ENCODE measurements around the gene RCAN2.
"Not testable (repeated sequence)": the region's sequence is repeated elsewhere in the genome, so short reads cannot be mapped to it uniquely, and the experiment has no call there.

The RCAN2 gene

GRCh38 chr6:46381057-46381456, 110.2 kb downstream of the RCAN2 start:
- DNase-seq: no peak

GRCh38 chr6:46380152-46380807, 111.0 kb downstream of the RCAN2 start:
- no peak for DNase-seq

GRCh38 chr6:46378882-46379416, 112.3 kb downstream of the RCAN2 start:
- no peak for DNase-seq

GRCh38 chr6:46378161-46378881, 112.9 kb downstream of the RCAN2 start:
- no peak for DNase-seq

GRCh38 chr6:46377209-46377608, 114.0 kb downstream of the RCAN2 start:
- DNase-seq: no peak

- DNase-seq: no peak
These were observed 114.6 kb downstream of the RCAN2 start for GRCh38 chr6:46376562-46377061.

- no peak for DNase-seq
These were observed 120.6 kb downstream of the RCAN2 start for GRCh38 chr6:46370622-46371021.

GRCh38 chr6:46368169-46368536, 123.1 kb downstream of the RCAN2 start:
- DNase-seq: no peak

- peak; percentile 13 for DNase-seq
These were observed 123.7 kb downstream of the RCAN2 start for GRCh38 chr6:46367354-46368168.

GRCh38 chr6:46366190-46366900, 124.9 kb downstream of the RCAN2 start:
- DNase-seq: no peak

GRCh38 chr6:46357591-46357990, 133.7 kb downstream of the RCAN2 start:
- DNase-seq: no peak

- DNase-seq: no peak
These were observed 134.7 kb downstream of the RCAN2 start for GRCh38 chr6:46356543-46356942.

- DNase-seq: no peak
These were observed 137.7 kb downstream of the RCAN2 start for GRCh38 chr6:46353528-46353927.

GRCh38 chr6:46352541-46353268, 138.5 kb downstream of the RCAN2 start:
- DNase-seq: no peak

- no peak for DNase-seq
These were observed 140.5 kb downstream of the RCAN2 start for GRCh38 chr6:46350714-46351113.

- DNase-seq: no peak
These were observed 143.6 kb downstream of the RCAN2 start for GRCh38 chr6:46347669-46348068.

GRCh38 chr6:46340246-46340645, 151.0 kb downstream of the RCAN2 start:
- DNase-seq: no peak

GRCh38 chr6:46338131-46338530, 153.1 kb downstream of the RCAN2 start:
- DNase-seq: no peak

GRCh38 chr6:46334442-46334841, 156.8 kb downstream of the RCAN2 start:
- DNase-seq: no peak

GRCh38 chr6:46333481-46333880, 157.8 kb downstream of the RCAN2 start:
- no peak for DNase-seq

- not testable (repeated sequence) for DNase-seq
These were observed 158.8 kb downstream of the RCAN2 start for GRCh38 chr6:46332448-46332847.

- DNase-seq: no peak
These were observed 159.8 kb downstream of the RCAN2 start for GRCh38 chr6:46331461-46331860.
